GM21423 (cell line): ENCODE measurements around the gene TSPAN32.
"Not testable (repeated sequence)": the region's sequence is repeated elsewhere in the genome, so short reads cannot be mapped to it uniquely, and the experiment has no call there.

ENCODE experiments used
- ATAC-seq: cut with Tn5 transposase; IDR thresholded peaks from one replicate; pipeline ENCODE4 v1.9.1; 2021; ENCODE audit warnings: mild to moderate bottlenecking, moderate library complexity; ENCODE audit not compliant: unreplicated experiment

Gene TSPAN32

GRCh38 chr11:2362414-2362813 is 60.6 kb downstream of the TSPAN32 start:
- no peak for ATAC-seq

DNA sequence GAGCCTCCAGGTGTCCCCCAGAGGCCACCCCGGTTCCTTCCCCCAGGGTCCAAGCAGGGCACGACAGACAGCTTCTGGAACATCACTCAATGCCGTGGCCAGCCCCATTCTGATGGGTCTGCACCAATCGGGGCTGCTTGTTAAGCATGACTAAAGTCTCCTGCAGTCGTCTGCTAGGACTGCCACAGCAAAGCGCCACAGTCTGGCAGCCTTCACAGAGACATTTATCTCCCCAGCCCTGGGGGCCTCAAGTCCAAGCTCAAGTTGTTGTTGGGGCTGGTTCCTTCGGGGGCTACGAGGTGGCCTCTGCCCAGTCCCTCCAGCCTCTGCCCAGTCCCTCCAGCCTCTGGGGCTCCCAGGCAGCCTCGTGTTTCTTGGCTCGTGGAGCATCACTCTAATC is 61.3 kb downstream of the TSPAN32 start:
- ATAC-seq, result no peak

DNA sequence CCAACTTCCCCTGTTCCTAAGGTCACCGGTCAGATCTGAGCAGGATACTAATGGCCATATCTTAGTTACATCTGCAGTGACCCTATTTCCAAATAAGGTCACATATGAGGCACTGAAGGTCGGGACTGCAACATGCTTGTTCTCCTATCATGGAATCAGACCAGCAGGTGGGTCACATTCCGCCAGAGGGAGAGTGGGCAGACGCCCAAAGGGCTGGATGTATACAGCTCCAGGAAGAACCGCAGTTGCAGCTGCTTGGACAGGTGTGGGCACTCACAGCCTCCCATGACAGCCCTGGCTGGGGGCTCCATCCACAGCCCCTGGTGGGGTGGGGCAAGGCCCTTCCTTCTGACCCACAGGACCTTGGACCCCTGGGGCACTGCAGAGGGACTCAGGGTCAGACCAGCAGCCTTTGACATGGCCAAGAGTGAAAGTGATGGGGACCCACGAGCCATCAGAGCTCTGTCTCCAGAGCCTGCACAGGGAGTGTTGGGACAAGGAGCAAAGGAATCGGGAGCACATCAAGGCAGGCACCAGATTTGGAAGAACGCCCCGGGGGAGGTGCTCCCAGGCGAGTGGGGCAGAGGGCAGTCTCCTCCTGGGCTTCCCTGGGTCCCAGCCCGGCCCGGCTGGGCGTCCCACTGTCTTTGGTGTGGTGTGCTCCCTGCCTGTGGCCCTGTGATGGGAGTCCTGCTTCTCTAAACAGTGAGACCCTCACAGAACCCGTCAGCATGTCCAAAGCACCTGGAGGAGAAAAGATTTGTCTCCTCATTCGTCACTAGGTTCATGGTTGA is 62.0 kb downstream of the TSPAN32 start:
- ATAC-seq, result no peak

GRCh38 chr11:2364386-2364785 is 62.6 kb downstream of the TSPAN32 start:
- ATAC-seq, result not testable (repeated sequence)

DNA sequence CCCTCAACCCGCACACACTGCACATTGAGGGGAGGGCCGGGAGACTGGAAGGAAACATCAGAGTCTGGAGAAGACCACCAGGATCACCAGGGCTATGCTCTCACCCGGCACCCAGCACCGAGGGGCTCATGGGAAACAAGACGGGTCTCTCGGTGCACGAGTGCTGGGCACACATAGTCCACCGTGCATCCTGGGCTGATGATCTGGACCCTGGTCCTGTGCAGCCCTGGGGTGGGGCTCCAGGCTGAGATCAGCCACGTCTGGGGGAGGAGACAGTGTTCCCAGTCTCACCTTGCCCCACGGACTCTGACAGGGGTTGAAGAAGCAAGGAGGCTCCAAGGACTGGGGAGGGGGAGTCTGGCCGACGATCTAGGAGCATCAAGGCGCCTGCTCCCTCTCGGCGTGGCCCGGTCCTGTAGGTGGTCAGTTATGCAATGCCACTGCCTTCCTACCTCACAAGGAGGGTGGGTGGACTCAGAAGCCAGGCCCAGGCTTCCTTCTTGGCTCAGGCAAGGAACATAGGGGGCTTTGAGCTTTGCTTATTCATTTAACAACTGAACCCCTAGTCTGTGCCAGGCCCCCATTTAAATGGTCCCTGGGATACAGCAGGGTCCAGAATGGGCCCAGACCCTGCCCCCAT is 63.9 kb downstream of the TSPAN32 start:
- no peak for ATAC-seq

GRCh38 chr11:2366276-2366675 is 64.5 kb downstream of the TSPAN32 start:
- ATAC-seq, result no peak

- ATAC-seq, result no peak
These were observed 64.9 kb downstream of the TSPAN32 start for GRCh38 chr11:2366733-2367132.

- no peak for ATAC-seq
These were observed 65.7 kb downstream of the TSPAN32 start for GRCh38 chr11:2367266-2368160.
